ENCODE measurements around the gene TRIM65.

The TRIM65 gene

DNA sequence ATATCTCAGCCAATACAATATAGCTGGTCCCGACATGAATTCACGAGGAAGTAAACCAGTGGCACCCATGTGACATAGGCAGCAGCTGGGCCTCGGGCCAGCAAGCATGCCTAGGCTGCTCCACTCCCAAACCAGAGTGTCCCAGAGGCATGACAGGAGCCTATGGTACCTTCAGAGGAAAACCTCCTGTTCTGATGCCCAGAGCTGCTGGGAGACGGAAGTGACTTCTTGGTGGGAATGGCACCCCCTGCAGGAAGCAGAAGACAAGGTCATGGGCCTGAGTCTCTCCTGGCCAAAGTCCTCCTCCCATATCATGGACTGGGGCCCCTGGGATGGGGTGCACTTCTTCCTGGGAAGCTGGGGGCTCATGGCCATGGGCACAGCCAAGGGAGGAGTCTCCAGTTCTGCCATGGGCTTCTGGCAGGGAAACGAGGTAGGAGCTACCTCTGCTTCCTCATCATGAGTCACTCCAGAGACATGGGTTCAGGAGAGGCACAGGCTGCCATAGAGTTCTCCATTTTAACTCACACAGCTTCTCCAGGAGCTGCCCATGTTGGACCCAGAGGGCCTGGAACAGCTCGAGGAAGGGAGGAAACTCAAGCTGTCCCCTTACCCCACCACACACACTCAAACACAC is 30.7 kb upstream of the TRIM65 start:
- Histone ChIP-seq H3K4me2 (ENCODE audit: low read length) (no peak overlapping the region), H3F3A (ENCODE audit: control insufficient read depth, insufficient read depth) (no peaks in the 10 kb centered on the region), H3K27me3 (ENCODE audit: control insufficient read depth, low read length) (no peaks in the 10 kb centered on the region), H3K36me3 (ENCODE audit: control insufficient read depth, low read length) (peaks cover 5% of the 10 kb centered on the region), H3K4me1 (ENCODE audit: control insufficient read depth, low read length) (no peaks in the 10 kb centered on the region; the same call in 1 of the 2 replicates), H3K79me2 (ENCODE audit: control insufficient read depth, low read length) (no peaks in the 10 kb centered on the region), H3K4me3 (ENCODE audit: low read length) (no peak overlapping the region), H3K9me2 (replicated peaks; ENCODE audit: control insufficient read depth, low read length) (no peaks in the 10 kb centered on the region), H3K9me3 (ENCODE audit: control insufficient read depth, insufficient read depth, low read length) (no peaks in the 10 kb centered on the region), H3K27ac (ENCODE audit: low read depth, low read length) (no peak overlapping the region), H4K20me1 (ENCODE audit: control insufficient read depth, insufficient read depth, low read depth, low read length) (no peaks in the 10 kb centered on the region)
- TF ChIP-seq EZH2phosphoT487 (IDR thresholded peaks at IDR 0.05; ENCODE audit: borderline replicate concordance, low read length), result no peak
- TF ChIP-seq, protein P1, sequence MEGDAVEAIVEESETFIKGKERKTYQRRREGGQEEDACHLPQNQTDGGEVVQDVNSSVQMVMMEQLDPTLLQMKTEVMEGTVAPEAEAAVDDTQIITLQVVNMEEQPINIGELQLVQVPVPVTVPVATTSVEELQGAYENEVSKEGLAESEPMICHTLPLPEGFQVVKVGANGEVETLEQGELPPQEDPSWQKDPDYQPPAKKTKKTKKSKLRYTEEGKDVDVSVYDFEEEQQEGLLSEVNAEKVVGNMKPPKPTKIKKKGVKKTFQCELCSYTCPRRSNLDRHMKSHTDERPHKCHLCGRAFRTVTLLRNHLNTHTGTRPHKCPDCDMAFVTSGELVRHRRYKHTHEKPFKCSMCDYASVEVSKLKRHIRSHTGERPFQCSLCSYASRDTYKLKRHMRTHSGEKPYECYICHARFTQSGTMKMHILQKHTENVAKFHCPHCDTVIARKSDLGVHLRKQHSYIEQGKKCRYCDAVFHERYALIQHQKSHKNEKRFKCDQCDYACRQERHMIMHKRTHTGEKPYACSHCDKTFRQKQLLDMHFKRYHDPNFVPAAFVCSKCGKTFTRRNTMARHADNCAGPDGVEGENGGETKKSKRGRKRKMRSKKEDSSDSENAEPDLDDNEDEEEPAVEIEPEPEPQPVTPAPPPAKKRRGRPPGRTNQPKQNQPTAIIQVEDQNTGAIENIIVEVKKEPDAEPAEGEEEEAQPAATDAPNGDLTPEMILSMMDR (IDR thresholded peaks at IDR 0.05; ENCODE audit: low read depth, low read length, poor library complexity, severe bottlenecking), result peak; percentile 60

DNA sequence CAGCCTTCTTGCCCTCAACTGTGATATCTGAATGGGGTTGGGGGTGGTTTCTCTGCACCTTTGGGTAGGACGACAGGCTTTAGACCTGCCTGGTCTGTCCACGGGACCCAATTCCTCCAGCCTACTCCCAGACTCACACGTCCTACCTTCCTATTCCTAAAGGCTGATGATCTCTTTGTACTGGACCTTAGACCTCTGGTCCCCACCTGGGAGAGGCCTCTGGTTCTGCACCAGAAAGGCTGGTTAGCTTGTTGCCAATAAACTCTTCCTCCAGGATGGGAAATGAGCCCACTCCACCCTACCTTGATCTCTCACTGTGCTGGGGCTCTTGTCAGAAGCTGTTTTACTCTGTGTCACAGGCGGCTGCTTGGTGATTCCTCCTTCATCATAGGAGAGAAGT is 29.7 kb upstream of the TRIM65 start:
- no peak overlapping the region for H3K4me2 ChIP-seq (ENCODE audit: low read length)
- peaks cover 5% of the 10 kb centered on the region for H3K36me3 ChIP-seq (ENCODE audit: control insufficient read depth, low read length)
- no peaks in the 10 kb centered on the region for H3K9me2 ChIP-seq (replicated peaks; ENCODE audit: control insufficient read depth, low read length)
- H3K4me1 ChIP-seq (ENCODE audit: control insufficient read depth, low read length), result no peaks in the 10 kb centered on the region; the same call in 1 of the 2 replicates
- no peaks in the 10 kb centered on the region for H4K20me1 ChIP-seq (ENCODE audit: control insufficient read depth, insufficient read depth, low read depth, low read length)
- no peaks in the 10 kb centered on the region for H3K79me2 ChIP-seq (ENCODE audit: control insufficient read depth, low read length)
- TF ChIP-seq, protein P1 (IDR thresholded peaks at IDR 0.05; ENCODE audit: low read depth, low read length, poor library complexity, severe bottlenecking), result no peak
- TF ChIP-seq EZH2phosphoT487 (IDR thresholded peaks at IDR 0.05; ENCODE audit: borderline replicate concordance, low read length), result no peak
- H3K4me3 ChIP-seq (ENCODE audit: low read length), result no peak overlapping the region
- no peaks in the 10 kb centered on the region for H3F3A ChIP-seq (ENCODE audit: control insufficient read depth, insufficient read depth)
- H3K27ac ChIP-seq (ENCODE audit: low read depth, low read length), result no peak overlapping the region
- no peaks in the 10 kb centered on the region for H3K27me3 ChIP-seq (ENCODE audit: control insufficient read depth, low read length)
- H3K9me3 ChIP-seq (ENCODE audit: control insufficient read depth, insufficient read depth, low read length), result no peaks in the 10 kb centered on the region

DNA sequence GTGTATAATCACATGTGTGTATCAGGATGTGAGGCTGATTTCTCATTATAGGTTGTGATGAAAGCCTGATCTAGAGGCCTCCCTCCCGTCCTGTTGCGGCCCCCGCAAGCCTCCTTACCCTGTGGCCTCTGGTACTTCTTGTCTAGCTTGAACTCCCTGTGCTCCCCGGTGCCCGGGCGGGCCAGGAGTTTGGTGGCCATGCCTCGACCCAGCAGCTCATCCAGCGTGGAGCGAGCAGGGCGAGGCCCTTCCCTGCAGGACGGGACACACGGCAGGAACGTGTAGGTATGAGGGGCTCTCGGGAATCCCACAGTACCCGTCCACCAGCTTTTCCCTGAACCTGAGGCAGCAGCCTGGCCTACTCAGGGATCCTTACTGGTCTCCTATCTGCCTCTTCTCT is 29.2 kb upstream of the TRIM65 start:
- peaks cover 5% of the 10 kb centered on the region for H3K36me3 ChIP-seq (ENCODE audit: control insufficient read depth, low read length)
- H3K9me2 ChIP-seq (replicated peaks; ENCODE audit: control insufficient read depth, low read length), result no peaks in the 10 kb centered on the region
- H3K4me2 ChIP-seq (ENCODE audit: low read length), result no peak overlapping the region
- H3K79me2 ChIP-seq (ENCODE audit: control insufficient read depth, low read length), result no peaks in the 10 kb centered on the region
- no peaks in the 10 kb centered on the region; the same call in 1 of the 2 replicates for H3K4me1 ChIP-seq (ENCODE audit: control insufficient read depth, low read length)
- no peaks in the 10 kb centered on the region for H4K20me1 ChIP-seq (ENCODE audit: control insufficient read depth, insufficient read depth, low read depth, low read length)
- TF ChIP-seq EZH2phosphoT487 (IDR thresholded peaks at IDR 0.05; ENCODE audit: borderline replicate concordance, low read length), result no peak
- no peak overlapping the region for H3K4me3 ChIP-seq (ENCODE audit: low read length)
- no peaks in the 10 kb centered on the region for H3K9me3 ChIP-seq (ENCODE audit: control insufficient read depth, insufficient read depth, low read length)
- H3K27ac ChIP-seq (ENCODE audit: low read depth, low read length), result no peak overlapping the region
- no peaks in the 10 kb centered on the region for H3F3A ChIP-seq (ENCODE audit: control insufficient read depth, insufficient read depth)
- H3K27me3 ChIP-seq (ENCODE audit: control insufficient read depth, low read length), result no peaks in the 10 kb centered on the region

DNA sequence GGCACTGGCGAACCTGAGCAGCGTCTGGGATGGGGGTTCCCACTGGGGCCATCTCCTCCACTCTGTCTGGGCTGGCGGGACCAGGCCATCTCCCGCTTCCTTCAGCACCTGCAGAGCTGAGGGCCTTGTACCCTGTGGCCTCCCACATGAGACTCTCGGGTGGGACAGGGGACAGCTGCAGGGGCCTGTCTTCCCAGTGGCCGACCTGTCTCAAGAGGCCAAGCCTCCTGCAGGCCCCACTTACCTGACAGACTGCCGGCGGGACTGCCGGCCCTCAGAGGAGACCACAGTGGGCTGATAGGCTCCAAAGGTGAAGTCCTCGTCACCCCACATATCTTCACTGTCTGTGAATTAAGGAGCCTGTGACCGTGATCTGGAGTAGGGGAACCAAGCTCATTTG is 28.4 kb upstream of the TRIM65 start:
- H3K4me2 ChIP-seq (ENCODE audit: low read length), result no peak overlapping the region
- no peaks in the 10 kb centered on the region for H3K27me3 ChIP-seq (ENCODE audit: control insufficient read depth, low read length)
- no peak overlapping the region for H3K4me3 ChIP-seq (ENCODE audit: low read length)
- no peak for TF ChIP-seq EZH2phosphoT487 (IDR thresholded peaks at IDR 0.05; ENCODE audit: borderline replicate concordance, low read length)
- TF ChIP-seq, protein P1 (IDR thresholded peaks at IDR 0.05; ENCODE audit: low read depth, low read length, poor library complexity, severe bottlenecking), result no peak
- no peaks in the 10 kb centered on the region for H3K79me2 ChIP-seq (ENCODE audit: control insufficient read depth, low read length)
- no peaks in the 10 kb centered on the region for H3F3A ChIP-seq (ENCODE audit: control insufficient read depth, insufficient read depth)
- H3K27ac ChIP-seq (ENCODE audit: low read depth, low read length), result no peak overlapping the region
- peaks cover 5% of the 10 kb centered on the region for H3K36me3 ChIP-seq (ENCODE audit: control insufficient read depth, low read length)
- H3K4me1 ChIP-seq (ENCODE audit: control insufficient read depth, low read length), result no peaks in the 10 kb centered on the region; the same call in 1 of the 2 replicates
- no peaks in the 10 kb centered on the region for H3K9me2 ChIP-seq (replicated peaks; ENCODE audit: control insufficient read depth, low read length)
- H4K20me1 ChIP-seq (ENCODE audit: control insufficient read depth, insufficient read depth, low read depth, low read length), result no peaks in the 10 kb centered on the region
- no peaks in the 10 kb centered on the region for H3K9me3 ChIP-seq (ENCODE audit: control insufficient read depth, insufficient read depth, low read length)

Measured in DOHH2 (cell line).